ENCODE results near the gene CTSD. TPM values are rescaled to one million over a fixed set of nuclear protein-coding genes. Genes with fewer than 3 reads are reported as not detected.

The CTSD gene
- polyA plus RNA-seq, 1 donor from 2014 or later = 30.5 TPM

GRCh38 chr11:1776944-1777715, 13.4 kb upstream of the CTSD start:
- H3K36me3 ChIP-seq (ENCODE audit: insufficient read depth, low read length) = no peaks in the 10 kb centered on the region
- TF ChIP-seq POLR2AphosphoS5 (IDR thresholded peaks at IDR 0.05) (no peak), EP300 (conservative IDR thresholded peaks at IDR 0.05; ENCODE audit: poor library complexity, severe bottlenecking) (no peak), RAD21 (conservative IDR thresholded peaks at IDR 0.05) (no peak), MXI1 (conservative IDR thresholded peaks at IDR 0.05; ENCODE audit: poor library complexity, severe bottlenecking) (no peak), SMC3 (conservative IDR thresholded peaks at IDR 0.05; ENCODE audit: poor library complexity) (no peak), CTCF (IDR thresholded peaks at IDR 0.05; ENCODE audit: poor library complexity, severe bottlenecking) (no peak), TAF1 (IDR thresholded peaks at IDR 0.05; ENCODE audit: low read depth) (no peak), EZH2 (IDR thresholded peaks at IDR 0.05; ENCODE audit: borderline replicate concordance, insufficient read depth, low read length, poor library complexity, severe bottlenecking) (no peak)
- TF ChIP-seq, protein P1, sequence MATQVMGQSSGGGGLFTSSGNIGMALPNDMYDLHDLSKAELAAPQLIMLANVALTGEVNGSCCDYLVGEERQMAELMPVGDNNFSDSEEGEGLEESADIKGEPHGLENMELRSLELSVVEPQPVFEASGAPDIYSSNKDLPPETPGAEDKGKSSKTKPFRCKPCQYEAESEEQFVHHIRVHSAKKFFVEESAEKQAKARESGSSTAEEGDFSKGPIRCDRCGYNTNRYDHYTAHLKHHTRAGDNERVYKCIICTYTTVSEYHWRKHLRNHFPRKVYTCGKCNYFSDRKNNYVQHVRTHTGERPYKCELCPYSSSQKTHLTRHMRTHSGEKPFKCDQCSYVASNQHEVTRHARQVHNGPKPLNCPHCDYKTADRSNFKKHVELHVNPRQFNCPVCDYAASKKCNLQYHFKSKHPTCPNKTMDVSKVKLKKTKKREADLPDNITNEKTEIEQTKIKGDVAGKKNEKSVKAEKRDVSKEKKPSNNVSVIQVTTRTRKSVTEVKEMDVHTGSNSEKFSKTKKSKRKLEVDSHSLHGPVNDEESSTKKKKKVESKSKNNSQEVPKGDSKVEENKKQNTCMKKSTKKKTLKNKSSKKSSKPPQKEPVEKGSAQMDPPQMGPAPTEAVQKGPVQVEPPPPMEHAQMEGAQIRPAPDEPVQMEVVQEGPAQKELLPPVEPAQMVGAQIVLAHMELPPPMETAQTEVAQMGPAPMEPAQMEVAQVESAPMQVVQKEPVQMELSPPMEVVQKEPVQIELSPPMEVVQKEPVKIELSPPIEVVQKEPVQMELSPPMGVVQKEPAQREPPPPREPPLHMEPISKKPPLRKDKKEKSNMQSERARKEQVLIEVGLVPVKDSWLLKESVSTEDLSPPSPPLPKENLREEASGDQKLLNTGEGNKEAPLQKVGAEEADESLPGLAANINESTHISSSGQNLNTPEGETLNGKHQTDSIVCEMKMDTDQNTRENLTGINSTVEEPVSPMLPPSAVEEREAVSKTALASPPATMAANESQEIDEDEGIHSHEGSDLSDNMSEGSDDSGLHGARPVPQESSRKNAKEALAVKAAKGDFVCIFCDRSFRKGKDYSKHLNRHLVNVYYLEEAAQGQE (IDR thresholded peaks at IDR 0.05; ENCODE audit: borderline replicate concordance) = no peak
- no peak overlapping the region for H3K4me2 ChIP-seq (ENCODE audit: low read length)
- H2AFZ ChIP-seq (ENCODE audit: low read depth, low read length) = no peak overlapping the region
- no peak overlapping the region for H3K9ac ChIP-seq (ENCODE audit: low read length)
- no peak overlapping the region for H3K4me3 ChIP-seq (ENCODE audit: low read length)
- H3F3A ChIP-seq (ENCODE audit: insufficient read depth, low read length, poor library complexity, severe bottlenecking) = no peaks in the 10 kb centered on the region
- no peaks in the 10 kb centered on the region for H3K9me2 ChIP-seq (ENCODE audit: insufficient read depth, low read length)
- no peak overlapping the region for H3K27ac ChIP-seq (ENCODE audit: low read length)
- no peaks in the 10 kb centered on the region for H3K27me3 ChIP-seq (ENCODE audit: insufficient read depth, low read depth, low read length)
- H3K9me3 ChIP-seq (ENCODE audit: low read length) = no peaks in the 10 kb centered on the region
- H3K79me2 ChIP-seq (replicated peaks; ENCODE audit: insufficient read depth, low read length) = no peaks in the 10 kb centered on the region
- H4K20me1 ChIP-seq (ENCODE audit: insufficient read depth) = no peaks in the 10 kb centered on the region

GRCh38 chr11:1776331-1776851, 12.7 kb upstream of the CTSD start:
- no peak for TF ChIP-seq EZH2 (IDR thresholded peaks at IDR 0.05; ENCODE audit: borderline replicate concordance, insufficient read depth, low read length, poor library complexity, severe bottlenecking)
- TF ChIP-seq TAF1 (IDR thresholded peaks at IDR 0.05; ENCODE audit: low read depth) = no peak
- no peak for TF ChIP-seq EP300 (conservative IDR thresholded peaks at IDR 0.05; ENCODE audit: poor library complexity, severe bottlenecking)
- TF ChIP-seq SMC3 (conservative IDR thresholded peaks at IDR 0.05; ENCODE audit: poor library complexity) = no peak
- TF ChIP-seq CTCF (IDR thresholded peaks at IDR 0.05; ENCODE audit: poor library complexity, severe bottlenecking) = no peak
- no peak for TF ChIP-seq POLR2AphosphoS5 (IDR thresholded peaks at IDR 0.05)
- TF ChIP-seq, protein P1 (IDR thresholded peaks at IDR 0.05; ENCODE audit: borderline replicate concordance) = no peak
- no peak for TF ChIP-seq RAD21 (conservative IDR thresholded peaks at IDR 0.05)
- TF ChIP-seq MXI1 (conservative IDR thresholded peaks at IDR 0.05; ENCODE audit: poor library complexity, severe bottlenecking) = no peak
- Histone ChIP-seq H3F3A (ENCODE audit: insufficient read depth, low read length, poor library complexity, severe bottlenecking) (no peaks in the 10 kb centered on the region), H3K27me3 (ENCODE audit: insufficient read depth, low read depth, low read length) (no peaks in the 10 kb centered on the region), H3K9ac (ENCODE audit: low read length) (no peak overlapping the region), H2AFZ (ENCODE audit: low read depth, low read length) (no peak overlapping the region), H3K9me2 (ENCODE audit: insufficient read depth, low read length) (no peaks in the 10 kb centered on the region), H3K4me2 (ENCODE audit: low read length) (no peak overlapping the region), H3K79me2 (replicated peaks; ENCODE audit: insufficient read depth, low read length) (no peaks in the 10 kb centered on the region), H3K9me3 (ENCODE audit: low read length) (no peaks in the 10 kb centered on the region), H3K27ac (ENCODE audit: low read length) (no peak overlapping the region), H3K4me3 (ENCODE audit: low read length) (no peak overlapping the region), H3K36me3 (ENCODE audit: insufficient read depth, low read length) (no peaks in the 10 kb centered on the region), H4K20me1 (ENCODE audit: insufficient read depth) (no peaks in the 10 kb centered on the region)

All from neural cell (in vitro differentiated cells).